HepG2 (cell line): ENCODE data around the gene NSUN3. TPM values are rescaled to one million over a fixed set of nuclear protein-coding genes. Genes with fewer than 3 reads are reported as not detected.

Source experiments
- ATAC-seq: fragments of 200-7000 bp; cut with Tn5 transposase; 3 replicates; pipeline ENCODE4 v1.9.1; 2020; ENCODE audit warnings: mild to moderate bottlenecking, moderate library complexity
- BruUV-seq: library from RNA; stranded (reverse); fragments of 400-500 nt; replicated peaks from 2 replicates; lab custom pipeline; 2021; lab: Mats Ljungman, UMichigan
- CTCF ChIA-PET: fragments of 300-600 bp; formaldehyde crosslinking; extraction: SDS; loops from one replicate; lab custom pipeline; 2021; ENCODE audit warnings: low total read pairs, inconsistent platforms, low intra/inter-chr PET ratio; lab: Yijun Ruan, JAX
- POLR2A ChIA-PET: fragments of 350-600 bp; sonication (Branson Sonifier 250); formaldehyde crosslinking; loops from one replicate; lab custom pipeline; 2020; ENCODE audit warnings: antibody characterized with exemption, inconsistent platforms; lab: Yijun Ruan, JAX
- DNase-seq: peaks from one replicate; pipeline ENCODE4 v3.0.0-alpha.2; 2015; ENCODE audit warnings: low spot score
- FAIRE-seq: peaks from 3 replicates; lab custom pipeline; 2011; peaks lifted over from hg19 to GRCh38; lab: Jason Lieb, UNC
- H2AFZ ChIP-seq: one replicate; pipeline ENCODE4 v1.6.1; 2011; ENCODE audit warnings: low read length, inconsistent platforms
- H3K27ac ChIP-seq: fragments of 300-600 bp; 3 replicates; pipeline ENCODE4 v1.8.0; 2011; ENCODE audit warnings: mixed run types, mild to moderate bottlenecking, mixed read lengths, low read length, inconsistent platforms; ENCODE audit not compliant: insufficient read depth; ENCODE audit errors: extremely low read length
- H3K27me3 ChIP-seq, 2 experiments: fragments of 200-600 bp in 1 of 2; 2 replicates in 1 of 2; 3 replicates in 1 of 2; pipeline versions ENCODE4 v1.6.0 to v1.8.0; 2011; ENCODE audit warnings: low read length in 2 of 2, mild to moderate bottlenecking in 2 of 2, moderate library complexity in 2 of 2, inconsistent platforms in 1 of 2; ENCODE audit not compliant: insufficient read depth in 2 of 2, control insufficient read depth in 1 of 2
- H3K36me3 ChIP-seq, 2 experiments: fragments of 200-600 bp in 1 of 2; replicated peaks in 1 of 2; 2 replicates in 1 of 2; 3 replicates in 1 of 2; pipeline versions ENCODE4 v1.5.1 to v1.8.0; 2011; ENCODE audit warnings: low read length in 2 of 2, inconsistent platforms in 1 of 2; ENCODE audit not compliant: insufficient read depth in 2 of 2, control insufficient read depth in 1 of 2
- H3K4me1 ChIP-seq: 2 replicates; pipeline ENCODE4 v1.5.1; 2012; ENCODE audit warnings: low read length, inconsistent platforms; ENCODE audit not compliant: insufficient read depth
- H3K4me2 ChIP-seq: 2 replicates; pipeline ENCODE4 v1.6.0; 2011; ENCODE audit warnings: low read depth, low read length, inconsistent platforms
- H3K4me3 ChIP-seq, 3 experiments: fragments of 200-600 bp in 1 of 3; sonication (generic), shearing (Covaris generic) in 1 of 3; replicated peaks in 1 of 3; 2 replicates each; pipeline ENCODE4 v1.5.1; 2011 to 2016; ENCODE audit warnings: low read length in 3 of 3, inconsistent platforms in 2 of 3, low read depth in 2 of 3, mild to moderate bottlenecking in 2 of 3, control low read depth in 1 of 3, mixed read lengths in 1 of 3; ENCODE audit not compliant: insufficient read depth in 1 of 3
- H3K79me2 ChIP-seq: one replicate; pipeline ENCODE4 v1.6.1; 2011; ENCODE audit warnings: low read length, inconsistent platforms; ENCODE audit not compliant: insufficient read depth
- H3K9ac ChIP-seq: 2 replicates; pipeline ENCODE4 v1.6.0; 2011; ENCODE audit warnings: mild to moderate bottlenecking, low read depth, low read length, inconsistent platforms; ENCODE audit not compliant: insufficient read depth
- H3K9me3 ChIP-seq: 2 replicates; pipeline ENCODE4 v1.5.1; 2012; ENCODE audit warnings: mild to moderate bottlenecking, low read length
- H4K20me1 ChIP-seq: 2 replicates; pipeline ENCODE4 v1.6.0; 2011; ENCODE audit warnings: inconsistent platforms, mild to moderate bottlenecking, low read length, moderate library complexity; ENCODE audit not compliant: insufficient read depth
- ASH2L ChIP-seq: fragments of 300-600, 200-600 bp; sonication (generic); IDR thresholded peaks from 2 replicates; pipeline ENCODE4 v1.7.0; 2017; ENCODE audit warnings: low read depth, mild to moderate bottlenecking, moderate library complexity, mixed read lengths, low read length; ENCODE audit not compliant: insufficient read length
- FOXC1 ChIP-seq: sonication (generic); formaldehyde crosslinking; IDR thresholded peaks from 2 replicates; pipeline ENCODE4 v1.8.0; 2022; ENCODE audit warnings: mild to moderate bottlenecking, missing genetic modification reagents, borderline replicate concordance
- GATAD1 ChIP-seq: IDR thresholded peaks from 2 replicates; pipeline ENCODE4 v1.6.1; 2016; ENCODE audit warnings: missing genetic modification reagents, missing compliant biosample characterization
- HNF4A ChIP-seq: sonication (generic); formaldehyde crosslinking; IDR thresholded peaks from 2 replicates; pipeline ENCODE4 v1.4.0; 2020; ENCODE audit warnings: missing genetic modification reagents
- NFYB ChIP-seq: sonication (generic); formaldehyde crosslinking; IDR thresholded peaks from 2 replicates; pipeline ENCODE4 v1.4.0; 2020; ENCODE audit warnings: missing genetic modification reagents
- NFYC ChIP-seq: IDR thresholded peaks from 2 replicates; pipeline ENCODE4 v1.6.1; 2016; ENCODE audit warnings: missing genetic modification reagents, missing compliant biosample characterization
- PCBP2 ChIP-seq: fragments of 200-400 bp; formaldehyde crosslinking; optimal IDR thresholded peaks from 2 replicates; pipeline ENCODE3; 2018; ENCODE audit warnings: low read length, low read depth; ENCODE audit not compliant: poor library complexity, severe bottlenecking
- POGZ ChIP-seq: sonication (generic); formaldehyde crosslinking; IDR thresholded peaks from 2 replicates; pipeline ENCODE4 v1.4.0; 2020; ENCODE audit warnings: mild to moderate bottlenecking, missing genetic modification reagents
- TBX3 ChIP-seq: fragments of 450-650 bp; IDR thresholded peaks from 2 replicates; pipeline ENCODE4 v1.6.1; 2017; ENCODE audit warnings: antibody characterized with exemption, mild to moderate bottlenecking, inconsistent platforms, borderline replicate concordance
- ZEB1 ChIP-seq: IDR thresholded peaks from 2 replicates; pipeline ENCODE4 v1.6.1; 2012; ENCODE audit warnings: mild to moderate bottlenecking, low read depth, inconsistent platforms; ENCODE audit not compliant: insufficient replicate concordance
- ZFY ChIP-seq: sonication (generic); formaldehyde crosslinking; IDR thresholded peaks from 2 replicates; pipeline ENCODE4 v1.4.0; 2020; ENCODE audit warnings: missing genetic modification reagents
- ZMYM4 ChIP-seq: sonication (generic); formaldehyde crosslinking; IDR thresholded peaks from 2 replicates; pipeline ENCODE4 v1.8.1; 2023; ENCODE audit warnings: mild to moderate bottlenecking, missing genetic modification reagents
- ZNF430 ChIP-seq: sonication (generic); formaldehyde crosslinking; IDR thresholded peaks from 2 replicates; pipeline ENCODE4 v1.9.0; 2021; ENCODE audit warnings: mild to moderate bottlenecking, missing genetic modification reagents
- ZNF431 ChIP-seq: sonication (generic); formaldehyde crosslinking; IDR thresholded peaks from 2 replicates; pipeline ENCODE4 v1.9.0; 2022; ENCODE audit warnings: missing genetic modification reagents, low read depth, mild to moderate bottlenecking, borderline replicate concordance
- ZNF615 ChIP-seq: sonication (generic); formaldehyde crosslinking; IDR thresholded peaks from 2 replicates; pipeline ENCODE4 v1.5.0; 2020; ENCODE audit warnings: mild to moderate bottlenecking, missing genetic modification reagents, borderline replicate concordance
- WGBS: methylation state at CpG from one replicate; pipeline ENCODE4 v1.1.6; 2017; ENCODE audit warnings: low lambda C conversion rate; 5-methylcytosine and 5-hydroxymethylcytosine counted together
- in situ Hi-C: cut with HindIII; loops from 2 replicates; pipeline ENCODE4 v1.10.0; 2017; ENCODE audit warnings: low pct_unique_long_range_greater_than_20kb; ENCODE audit not compliant: extremely low pct_ligation_motif_present
- intact Hi-C: fragments of 100-400 bp; cut with micrococcal nuclease; formaldehyde crosslinking; loops from one replicate; pipeline ENCODE4 v1.10.0; 2022; ENCODE audit not compliant: unreplicated experiment
- polyA plus RNA-seq, 8 experiments: library from polyadenylated mRNA; depleted of rRNA in 3 of 8; stranded (reverse) in 7 of 8; unstranded in 1 of 8; fragments of >200 nt; fragmentation: Illumina TruSeq in 4 of 8; extraction: Trizol in 4 of 8; gene quantifications; 2 replicates each; pipeline versions ENCODE4 v1.2.1 to v1.2.3, GENCODE V29; 2011 to 2016; ENCODE audit warnings: low read depth in 4 of 8, missing spikeins in 1 of 8, mixed read lengths in 1 of 8; ENCODE audit not compliant: insufficient read depth in 1 of 8
- total RNA-seq, 5 experiments: library from RNA; depleted of rRNA; stranded (reverse); fragments of >200 nt; fragmentation: Illumina TruSeq; extraction: Trizol; gene quantifications; 2 replicates each; pipeline ENCODE4 v1.2.3, GENCODE V29; 2016; ENCODE audit warnings: low read depth in 1 of 5

Gene NSUN3
- total and polyA plus RNA-seq, 2 of the 13 experiments (the other 11 are each of a cell fraction or from before 2014, with no cell fraction given): 3.2 to 10.6 TPM

DNA sequence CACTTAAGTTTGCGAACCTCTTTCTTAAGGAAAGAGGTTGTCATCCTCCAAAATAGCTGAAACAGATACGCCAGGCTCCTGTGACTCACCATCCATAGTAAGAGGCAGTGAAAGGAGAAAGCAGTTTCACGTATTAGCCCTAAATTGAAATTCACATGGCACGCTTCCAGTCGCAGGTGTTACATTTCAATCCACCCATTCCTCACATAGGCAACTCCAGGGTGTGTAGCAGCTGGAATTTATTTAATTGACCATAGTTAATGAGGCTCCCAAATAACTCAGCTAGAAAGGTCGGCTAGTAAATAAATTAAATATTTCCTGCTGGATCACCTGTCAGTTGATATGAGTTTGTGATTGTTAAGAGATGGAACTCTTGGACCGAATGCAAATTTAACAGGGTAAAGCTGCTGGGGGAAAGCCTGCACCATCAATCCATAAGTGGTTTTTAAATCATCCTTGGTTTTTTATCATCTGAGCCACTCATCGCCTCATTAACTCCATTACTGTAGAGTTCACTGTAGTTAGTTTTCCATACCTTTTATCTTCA, 19.6 kb downstream of the NSUN3 start (continued):
- no peak for TF ChIP-seq ZEB1
- TF ChIP-seq ZNF431: no peak
- no peak for TF ChIP-seq ASH2L
- no peak for TF ChIP-seq ZNF615
- TF ChIP-seq ZNF430 (CRISPR knock-in tag): no peak
- TF ChIP-seq PCBP2: no peak
- no peak for TF ChIP-seq GATAD1 (CRISPR knock-in tag)
- TF ChIP-seq ZFY: no peak
- TF ChIP-seq, all 625 proteins: peak for 0

DNA sequence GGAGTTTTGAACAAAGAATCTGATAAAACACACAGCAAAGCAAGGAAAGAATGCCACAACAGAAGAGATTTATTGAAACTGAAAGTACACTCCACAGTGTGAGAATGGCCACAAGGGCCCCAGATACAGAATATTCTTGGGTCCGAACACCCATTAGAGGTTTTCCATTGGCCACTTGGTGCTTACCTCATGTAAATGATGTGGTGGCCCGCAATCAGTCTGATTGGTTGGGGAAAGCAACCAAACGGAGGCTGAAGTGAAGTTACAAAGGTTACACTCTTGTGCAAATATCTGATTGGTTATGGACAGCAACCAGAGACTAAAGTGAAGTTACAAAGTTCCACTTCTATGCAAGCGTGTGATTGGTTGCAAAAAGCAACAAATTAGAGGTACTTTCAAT, 20.4 kb downstream of the NSUN3 start:
- H3K27me3 ChIP-seq: no peaks in the 10 kb centered on the region
- peak; percentile 21 for DNase-seq
- no TSS peak for BruUV-seq

More for the DNA sequence above, 20.4 kb downstream of the NSUN3 start:
- Histone ChIP-seq H3K4me1 (peaks cover 27% of the 10 kb centered on the region), H3K79me2 (no peaks in the 10 kb centered on the region), H3K27ac (no peak overlapping the region), H2AFZ (no peak overlapping the region), H3K4me2 (no peak overlapping the region; the same call in 1 of the 2 replicates), H4K20me1 (no peaks in the 10 kb centered on the region), H3K9me3 (no peaks in the 10 kb centered on the region), H3K9ac (no peak overlapping the region), H3K4me3 (no peak overlapping the region), H3K36me3 (peaks cover 0 to 3% of the 10 kb centered on the region in 2 experiments; a peak in 1 of 5 replicates)
- in situ Hi-C loops (no loop called here), intact Hi-C loops (no loop called here)
- FAIRE-seq: no peak
- ATAC-seq: peak; percentile 84
- CTCF ChIA-PET: no interaction called here
- POLR2A ChIA-PET: interaction anchor here (2.0 kb wide), 1 partner anchor 20 kb away, joined by 6 read pairs; the partner anchor contains the start of genes DHFR2 and NSUN3
- 73% methylated on average over 4 of the region's 4 CpGs for WGBS
- TF ChIP-seq POGZ (0 out of 2 replicates have a peak, but pooled peaks have one; percentile 17), NFYC (CRISPR knock-in tag) (peak; percentile 40; the same call in 1 of the 2 replicates), FOXC1 (no peak), HNF4A (CRISPR knock-in tag) (0 out of 2 replicates have a peak, but pooled peaks have one; percentile 12), ZMYM4 (CRISPR knock-in tag) (peak; percentile 37; the same call in 1 of the 2 replicates), NFYB (peak; percentile 45; the same call in 1 of the 2 replicates), TBX3 (no peak)
